GM18526 (cell line): Measurements from ENCODE around the gene TGOLN2.

ENCODE experiments used
- POLR2A ChIP-seq: IDR thresholded peaks from 3 replicates; pipeline ENCODE4 v1.6.1; 2011; ENCODE audit not compliant: insufficient read length; ENCODE audit errors: extremely low read depth

The TGOLN2 gene

DNA sequence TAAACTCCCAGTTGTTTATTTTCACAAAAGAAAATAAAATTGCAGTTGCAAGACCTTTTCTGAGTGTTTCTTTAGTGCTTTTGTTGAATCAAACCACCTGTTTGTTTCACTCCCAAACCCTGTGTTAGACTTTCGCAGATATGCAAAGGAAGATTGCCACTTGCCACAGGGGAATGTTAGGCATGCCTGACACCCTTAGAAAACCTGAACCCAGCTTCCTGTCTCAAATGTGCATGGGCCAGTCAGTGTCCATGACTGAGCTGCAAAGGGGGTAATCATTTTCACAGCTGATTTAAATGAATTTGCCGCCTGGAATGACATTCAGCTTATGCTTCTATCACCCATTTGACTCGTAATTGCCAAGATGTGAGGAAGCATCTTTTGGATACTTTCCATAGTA lies 17.5 kb downstream of the TGOLN2 start:
- no peak for TF ChIP-seq POLR2A

DNA sequence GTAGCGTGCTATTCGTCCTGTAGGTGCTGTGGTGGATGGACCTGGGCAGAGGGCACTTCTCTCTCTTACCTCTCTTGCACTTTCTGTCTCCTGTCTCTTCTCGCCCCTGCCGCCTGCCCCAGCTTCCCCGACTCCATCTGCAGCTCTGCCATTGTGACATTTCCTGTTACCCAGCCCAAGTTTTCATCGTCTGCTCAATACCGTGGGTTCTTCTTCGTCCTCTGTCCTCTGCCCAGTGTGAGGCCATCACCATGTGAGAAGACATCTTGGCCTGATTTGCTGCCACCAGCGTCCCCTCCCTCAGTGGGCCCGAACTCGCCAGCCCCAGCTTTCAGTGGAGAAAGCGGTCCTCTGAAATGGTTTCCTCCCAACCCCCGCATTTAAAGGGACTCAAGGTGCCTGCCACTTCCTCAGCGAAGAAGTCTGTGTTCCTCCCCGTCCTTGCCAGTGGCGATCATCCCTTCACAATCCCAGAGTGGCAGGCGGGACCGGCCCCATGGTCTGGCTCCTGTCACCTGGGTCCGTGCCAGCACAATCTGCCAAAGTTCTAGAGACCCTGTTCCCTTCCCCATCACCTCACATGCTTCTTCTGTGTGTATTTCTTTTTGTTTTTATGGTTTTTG lies 18.0 kb downstream of the TGOLN2 start:
- no peak for TF ChIP-seq POLR2A

DNA sequence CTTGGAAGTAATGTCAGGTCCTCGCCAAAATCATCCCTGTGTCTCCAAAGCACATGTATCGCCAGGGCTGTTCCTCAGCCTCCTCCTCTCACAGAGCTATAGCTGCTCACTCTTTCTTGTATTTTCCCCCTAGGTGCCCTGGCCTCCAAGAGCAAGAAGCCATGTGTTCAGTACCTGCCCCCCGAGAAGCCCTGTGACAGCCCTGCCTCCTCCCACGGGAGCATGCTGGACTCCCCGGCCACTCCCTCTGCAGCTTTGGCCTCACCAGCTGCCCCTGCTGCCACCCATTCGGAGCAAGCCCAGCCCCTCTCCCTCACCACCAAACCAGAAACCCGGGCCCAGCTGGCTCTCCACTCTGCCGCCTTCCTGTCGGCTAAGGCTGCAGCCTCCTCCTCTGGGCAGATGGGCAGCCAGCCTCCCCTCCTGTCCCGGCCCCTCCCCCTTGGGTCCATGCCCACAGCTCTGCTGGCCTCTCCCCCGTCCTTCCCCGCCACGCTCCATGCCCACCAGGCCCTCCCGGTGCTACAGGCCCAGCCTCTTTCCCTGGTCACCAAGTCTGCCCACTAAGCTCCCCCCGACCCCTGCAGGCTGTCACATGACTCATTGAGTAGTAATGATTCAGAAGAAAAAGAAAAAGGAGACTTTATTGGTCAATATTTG lies 18.8 kb downstream of the TGOLN2 start:
- TF ChIP-seq POLR2A = no peak

DNA sequence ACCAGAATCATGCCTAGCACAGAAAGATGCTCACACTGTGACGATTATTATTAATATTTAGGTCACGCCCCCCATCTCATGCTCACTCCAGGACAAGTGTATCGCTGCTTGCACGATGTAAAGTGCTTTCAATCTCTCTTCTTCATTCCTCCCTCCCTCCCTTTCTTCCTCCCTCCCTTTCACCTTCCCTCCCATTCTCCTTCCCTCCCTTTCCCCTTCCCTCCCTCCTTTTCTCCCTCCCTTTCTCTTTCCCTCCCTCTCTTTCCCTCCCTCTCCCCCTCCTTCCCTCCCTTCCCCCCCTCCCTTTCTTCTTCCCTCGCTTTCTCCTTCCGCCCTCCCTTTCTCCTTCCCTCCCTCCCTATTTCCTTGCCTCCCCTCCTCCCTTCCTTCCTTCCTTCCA lies 19.6 kb downstream of the TGOLN2 start:
- no peak for TF ChIP-seq POLR2A

DNA sequence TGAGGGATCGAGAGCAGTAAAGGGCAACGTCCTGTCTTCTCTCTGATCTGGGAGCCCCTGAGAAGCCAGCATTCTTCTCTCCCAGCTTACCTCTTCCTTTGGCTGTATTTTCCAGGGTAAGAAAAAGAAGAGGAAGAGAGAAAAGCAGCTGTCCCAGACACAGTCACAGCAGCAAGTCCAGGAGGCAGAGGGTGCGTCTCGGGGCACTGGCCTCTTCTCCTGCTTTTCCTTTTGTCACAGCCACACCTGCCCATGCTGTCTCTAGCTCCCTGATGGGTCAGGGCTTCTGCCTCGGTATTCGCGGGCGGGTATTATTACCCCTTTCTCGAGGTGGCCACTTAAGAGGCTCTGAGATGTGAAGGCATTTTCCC lies 20.3 kb downstream of the TGOLN2 start:
- TF ChIP-seq POLR2A = no peak

DNA sequence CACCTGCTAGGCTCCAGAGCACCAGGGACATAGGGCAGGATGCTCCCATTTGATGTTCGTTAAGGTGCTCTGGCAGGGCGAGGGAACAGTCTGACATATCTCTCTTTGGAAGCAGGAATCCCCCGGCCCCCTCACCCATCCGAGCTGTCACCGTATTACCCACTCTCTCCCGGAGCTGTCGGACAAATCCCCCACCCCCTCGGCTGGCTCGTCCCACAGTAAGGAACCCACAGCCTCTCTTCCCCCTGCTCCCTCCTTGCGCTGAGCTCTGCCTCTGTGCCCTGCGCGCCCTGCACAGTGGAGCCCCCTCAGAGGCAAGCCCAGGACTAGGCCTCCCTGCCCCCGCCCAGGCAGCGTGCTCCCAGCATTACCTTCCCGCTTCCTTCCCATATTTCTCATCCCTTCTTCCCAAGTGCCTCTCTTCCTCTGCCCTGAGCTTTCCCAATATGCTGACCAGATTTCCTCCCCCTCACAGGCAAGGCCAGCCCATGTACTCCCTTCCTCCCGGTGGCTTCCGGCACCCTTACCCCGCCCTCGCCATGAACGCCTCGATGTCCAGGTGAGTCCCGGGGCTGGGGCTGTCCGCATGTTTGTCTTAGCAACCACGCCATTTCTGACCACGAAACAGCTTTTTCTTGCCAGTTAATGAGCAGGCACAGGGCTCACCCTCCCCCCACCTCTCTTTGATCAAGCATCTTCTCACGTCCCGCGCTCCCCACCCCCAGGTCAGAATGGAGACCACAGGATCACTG lies 23.8 kb downstream of the TGOLN2 start:
- TF ChIP-seq POLR2A = no peak

DNA sequence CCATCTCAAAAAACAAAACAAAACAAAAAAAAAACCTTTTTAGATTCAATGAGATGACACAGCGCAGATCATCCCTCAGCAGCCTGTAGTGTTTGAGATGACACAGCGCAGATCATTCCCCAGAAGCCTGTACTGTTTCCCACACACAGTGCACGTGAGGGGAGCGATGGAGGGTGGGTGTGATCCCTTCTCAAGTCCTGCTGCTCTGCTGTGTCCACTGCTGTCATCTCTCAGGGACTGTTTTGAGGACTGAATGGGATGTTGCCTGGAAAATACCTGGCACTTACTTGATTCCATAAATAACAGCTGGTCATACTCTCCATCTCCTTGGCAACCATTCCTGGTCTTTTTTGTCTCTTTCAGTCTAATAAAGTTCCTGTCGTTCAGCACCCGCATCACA lies 25.7 kb downstream of the TGOLN2 start:
- TF ChIP-seq POLR2A = no peak

DNA sequence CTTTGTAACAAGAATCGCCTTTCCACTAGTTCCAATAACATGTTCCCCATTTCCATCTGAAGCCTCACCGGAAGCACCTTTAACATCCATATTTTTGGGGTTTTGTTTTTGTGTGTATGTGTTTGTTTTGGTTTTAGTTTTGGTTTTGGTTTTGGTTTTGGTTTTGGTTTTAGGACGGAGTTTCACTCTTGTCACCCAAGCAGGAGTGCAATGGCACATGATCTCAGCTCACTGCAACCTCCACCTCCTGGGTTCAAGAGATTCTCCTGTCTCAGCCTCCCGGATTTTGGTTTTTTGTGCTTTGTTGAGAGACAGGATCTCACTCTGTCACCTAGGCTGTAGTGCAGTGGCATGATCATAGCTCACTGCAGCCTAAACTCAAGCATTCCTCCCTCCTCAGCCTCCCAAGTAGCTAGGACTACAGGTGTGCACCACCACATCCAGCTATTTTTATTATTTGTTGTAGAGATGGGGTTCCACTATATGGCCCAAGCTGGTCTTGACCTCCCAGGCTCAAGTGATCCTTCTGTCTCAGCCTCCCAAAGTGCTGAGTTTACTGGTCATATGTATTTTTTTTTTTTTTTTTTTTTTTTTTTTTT lies 36.3 kb downstream of the TGOLN2 start:
- TF ChIP-seq POLR2A = no peak

DNA sequence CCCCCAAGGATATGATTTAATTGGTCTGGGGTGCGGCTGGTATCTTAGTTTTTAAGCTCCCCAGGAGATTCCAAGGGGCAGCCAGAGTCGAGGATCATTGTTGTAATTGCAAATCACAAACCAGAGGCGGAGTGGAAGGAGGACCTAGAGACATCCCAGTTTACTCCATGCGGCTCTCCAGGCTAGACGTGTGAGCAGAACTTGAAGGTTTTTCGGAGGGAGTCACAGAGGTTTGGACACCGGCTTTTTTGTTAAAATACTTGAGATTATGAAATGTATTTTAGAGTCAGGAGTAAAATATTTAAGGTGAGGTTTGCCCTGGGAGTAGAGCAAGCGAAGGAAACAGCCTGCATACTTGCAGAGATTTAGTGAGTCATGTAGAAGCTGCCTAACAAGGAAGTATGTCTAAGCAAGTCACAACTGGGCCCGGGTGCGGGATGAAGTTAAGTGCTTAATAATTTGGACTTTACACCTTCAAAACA lies 39.5 kb downstream of the TGOLN2 start:
- no peak for TF ChIP-seq POLR2A

DNA sequence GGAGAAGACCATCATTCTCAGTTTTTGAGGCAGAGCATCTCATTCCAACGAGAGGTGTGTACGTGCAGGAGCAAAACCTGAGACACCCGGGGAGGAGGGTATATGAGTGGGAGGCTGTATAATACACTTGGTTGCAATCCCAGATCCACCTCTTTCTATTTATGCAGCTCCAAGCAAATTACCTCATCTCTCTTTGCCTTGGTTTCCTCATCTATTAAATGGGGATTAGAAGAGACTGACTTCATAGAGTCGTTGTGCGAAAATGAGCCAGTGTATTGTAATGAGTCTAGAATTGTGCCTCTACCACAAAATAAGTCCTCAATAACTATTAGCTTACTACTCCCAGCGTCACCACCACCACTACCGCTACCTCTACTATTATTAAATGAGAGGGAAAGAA lies 40.1 kb downstream of the TGOLN2 start:
- no peak for TF ChIP-seq POLR2A

DNA sequence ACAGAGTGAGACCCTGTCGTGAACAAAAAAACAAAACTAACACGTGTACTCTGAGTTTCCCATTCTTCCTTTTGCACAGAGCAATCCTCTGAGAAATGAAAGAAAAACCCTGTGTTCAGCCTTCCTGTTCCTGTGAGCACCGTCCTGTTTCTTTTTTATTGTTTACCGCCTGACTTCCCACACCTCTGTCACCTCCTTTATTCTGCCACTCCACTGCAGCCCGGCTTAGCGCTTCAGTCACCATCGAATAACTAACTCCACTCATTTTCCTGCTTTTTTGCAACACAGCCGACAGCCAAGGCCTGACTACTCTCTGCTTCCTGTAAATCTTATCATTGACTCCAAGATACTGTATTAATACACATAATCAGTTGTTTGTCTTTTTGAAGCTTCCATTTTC lies 40.9 kb downstream of the TGOLN2 start:
- no peak for TF ChIP-seq POLR2A

DNA sequence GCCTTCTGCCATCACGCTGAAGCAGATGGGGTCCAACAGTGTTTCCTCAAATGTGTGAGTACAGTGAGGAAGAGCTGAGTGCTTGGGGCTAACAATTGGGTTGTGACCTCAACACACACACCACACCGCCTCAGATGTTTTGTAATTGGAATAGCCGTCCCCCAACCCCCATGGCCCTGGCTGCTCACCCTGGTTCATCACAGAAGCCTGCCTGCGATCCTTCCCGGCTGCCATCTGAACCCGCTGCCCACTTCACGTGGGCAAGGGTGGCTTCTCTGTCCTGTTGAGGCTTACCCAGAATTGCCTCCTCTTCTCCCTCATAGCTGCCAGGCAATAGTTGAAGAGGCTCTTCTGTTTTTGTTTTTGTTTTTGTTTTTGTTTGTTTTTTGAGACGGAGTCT lies 44.1 kb downstream of the TGOLN2 start:
- no peak for TF ChIP-seq POLR2A

DNA sequence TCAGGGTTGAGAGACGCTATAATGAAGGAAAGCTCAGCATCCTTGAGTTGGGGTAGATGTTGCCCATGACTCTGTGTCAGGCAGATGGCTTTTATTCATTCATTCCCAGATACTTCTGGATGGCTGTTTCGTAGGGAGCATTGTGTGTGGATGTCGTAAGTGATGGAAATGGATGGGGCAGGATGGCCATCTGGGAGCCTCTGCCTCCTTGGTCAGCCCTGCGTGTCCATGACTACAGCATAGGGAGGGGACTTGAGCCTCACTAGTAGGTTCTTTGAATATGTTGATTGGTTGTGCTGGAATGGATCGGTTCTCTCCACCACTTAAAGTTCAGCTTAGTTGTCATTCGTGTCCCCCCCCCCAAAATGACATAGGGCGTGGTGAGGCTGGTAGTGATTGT lies 44.9 kb downstream of the TGOLN2 start:
- no peak for TF ChIP-seq POLR2A

DNA sequence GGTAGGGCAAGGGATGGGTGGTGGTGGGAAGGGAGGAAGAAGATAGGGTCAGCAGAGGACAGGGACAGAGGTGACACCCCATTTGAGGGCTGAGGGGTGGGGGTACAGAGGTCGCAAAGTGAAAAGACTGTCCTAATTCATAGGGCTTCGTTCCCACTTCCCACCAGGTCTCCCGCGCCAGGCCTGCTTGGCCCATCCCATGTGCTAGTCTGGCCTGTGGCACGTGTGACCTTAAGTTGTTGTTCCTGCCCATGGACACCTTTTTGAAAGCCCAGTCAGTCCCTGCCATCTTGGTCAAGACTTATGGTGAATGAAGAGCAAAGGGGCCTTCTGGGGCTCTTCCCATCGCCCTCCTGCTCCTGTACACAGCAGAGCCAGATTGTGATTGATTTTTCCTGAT lies 46.2 kb downstream of the TGOLN2 start:
- no peak for TF ChIP-seq POLR2A

DNA sequence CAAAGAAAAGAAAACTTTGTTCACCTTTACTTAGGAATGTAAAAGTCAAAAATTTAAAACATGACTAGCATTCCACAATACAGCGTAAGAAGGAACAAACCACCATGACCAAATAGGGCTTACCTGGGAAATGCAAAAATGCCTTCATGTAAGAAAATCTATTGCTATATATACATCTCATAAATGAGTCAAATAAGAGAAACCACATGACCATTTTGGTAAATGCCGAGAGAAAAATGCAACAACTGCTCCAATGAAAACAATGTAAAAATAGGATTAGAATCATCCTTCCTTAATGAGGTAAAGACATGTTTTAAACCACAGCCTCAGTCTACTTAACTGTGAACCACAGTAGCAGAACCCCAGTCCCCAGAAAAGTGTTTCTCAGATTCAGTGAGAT lies 49.4 kb downstream of the TGOLN2 start:
- no peak for TF ChIP-seq POLR2A
